DOHH2 (cell line): Measurements from ENCODE around the gene CD302.
A peak's percentile ranks its signal among the peaks of the same experiment; 100 is the strongest.

ENCODE experiments used
- H3F3A ChIP-seq: fragments of 200-600 bp; sonication (generic), shearing (Covaris generic); 2 replicates; pipeline ENCODE4 v1.6.0; 2016; ENCODE audit warnings: antibody characterized with exemption, mild to moderate bottlenecking; ENCODE audit not compliant: control insufficient read depth, insufficient read depth
- H3K27ac ChIP-seq: fragments of 200-600 bp; sonication (generic); 2 replicates; pipeline ENCODE4 v1.5.1; 2014; ENCODE audit warnings: low read depth, mild to moderate bottlenecking, low read length, moderate library complexity
- H3K27me3 ChIP-seq: fragments of 200-600 bp; sonication (generic); 2 replicates; pipeline ENCODE4 v1.6.1; 2014; ENCODE audit warnings: mild to moderate bottlenecking, low read length, mixed read lengths; ENCODE audit not compliant: control insufficient read depth
- H3K36me3 ChIP-seq: fragments of 200-600 bp; sonication (generic); 2 replicates; pipeline ENCODE4 v1.6.1; 2014; ENCODE audit warnings: mild to moderate bottlenecking, low read length, moderate library complexity, mixed read lengths; ENCODE audit not compliant: control insufficient read depth
- H3K4me1 ChIP-seq: fragments of 200-600 bp; sonication (generic); 2 replicates; pipeline ENCODE4 v1.6.1; 2014; ENCODE audit warnings: mild to moderate bottlenecking, low read length, mixed read lengths; ENCODE audit not compliant: control insufficient read depth
- H3K4me2 ChIP-seq: fragments of 200-600 bp; sonication (generic); 2 replicates; pipeline ENCODE4 v1.6.0; 2014; ENCODE audit warnings: mild to moderate bottlenecking, low read length, moderate library complexity
- H3K4me3 ChIP-seq: fragments of 200-600 bp; sonication (generic); 2 replicates; pipeline ENCODE4 v1.5.1; 2014; ENCODE audit warnings: mild to moderate bottlenecking, low read length, mixed read lengths
- H3K79me2 ChIP-seq: fragments of 200-600 bp; sonication (generic); 2 replicates; pipeline ENCODE4 v1.6.1; 2014; ENCODE audit warnings: mild to moderate bottlenecking, low read length, mixed read lengths; ENCODE audit not compliant: control insufficient read depth
- H3K9me2 ChIP-seq: fragments of 200-600 bp; sonication (generic); replicated peaks from 2 replicates; pipeline ENCODE4 v1.6.1; 2014; ENCODE audit warnings: mild to moderate bottlenecking, low read length, mixed read lengths; ENCODE audit not compliant: control insufficient read depth
- H3K9me3 ChIP-seq: fragments of 200-600 bp; sonication (generic); 2 replicates; pipeline ENCODE4 v1.6.1; 2014; ENCODE audit warnings: antibody characterized with exemption, low read length, mixed read lengths; ENCODE audit not compliant: control insufficient read depth, insufficient read depth
- H4K20me1 ChIP-seq: fragments of 200-600 bp; sonication (generic); 2 replicates; pipeline ENCODE4 v1.6.0; 2014; ENCODE audit warnings: low read depth, mild to moderate bottlenecking, antibody characterized with exemption, low read length, moderate library complexity; ENCODE audit not compliant: control insufficient read depth, insufficient read depth
- EZH2phosphoT487 ChIP-seq: fragments of 200-600 bp; sonication (generic); IDR thresholded peaks from 2 replicates; pipeline ENCODE4 v1.6.1; 2017; ENCODE audit warnings: borderline replicate concordance, mild to moderate bottlenecking, antibody characterized with exemption, low read length, moderate library complexity, mixed read lengths
- TF ChIP-seq, protein P1 (sequence below): fragments of 200-600 bp; sonication (generic); IDR thresholded peaks from one replicate; pipeline ENCODE4 v1.5.1; 2014; ENCODE audit warnings: antibody characterized with exemption, mild to moderate bottlenecking, low read depth, low read length; ENCODE audit not compliant: poor library complexity, severe bottlenecking

Gene CD302

DNA sequence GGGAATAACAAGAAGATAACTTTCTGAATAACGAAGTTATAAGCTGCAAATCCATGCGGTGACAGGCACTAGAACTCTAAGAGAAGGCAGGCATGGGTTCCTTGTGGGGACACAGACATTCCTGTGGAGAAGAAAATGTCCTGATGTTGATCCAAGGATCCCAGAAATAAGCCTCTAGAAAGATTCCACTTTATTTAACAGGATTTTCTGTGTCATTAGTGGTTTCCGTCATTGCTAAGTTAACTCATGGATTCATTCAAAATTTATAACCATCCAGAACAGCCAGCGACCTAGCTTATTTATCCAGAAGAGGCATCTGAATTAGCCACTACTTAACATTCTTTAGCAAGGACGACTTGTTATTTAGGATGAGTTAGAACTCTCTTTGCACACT is 10.0 kb upstream of the CD302 start:
- Histone ChIP-seq H3K9me3 (no peaks in the 10 kb centered on the region), H3K9me2 (no peaks in the 10 kb centered on the region), H3K79me2 (no peaks in the 10 kb centered on the region), H4K20me1 (no peaks in the 10 kb centered on the region), H3K4me3 (no peak overlapping the region), H3K4me2 (no peak overlapping the region), H3F3A (no peaks in the 10 kb centered on the region), H3K36me3 (no peaks in the 10 kb centered on the region), H3K27me3 (no peaks in the 10 kb centered on the region), H3K4me1 (no peaks in the 10 kb centered on the region), H3K27ac (no peak overlapping the region)
- TF ChIP-seq, protein P1, sequence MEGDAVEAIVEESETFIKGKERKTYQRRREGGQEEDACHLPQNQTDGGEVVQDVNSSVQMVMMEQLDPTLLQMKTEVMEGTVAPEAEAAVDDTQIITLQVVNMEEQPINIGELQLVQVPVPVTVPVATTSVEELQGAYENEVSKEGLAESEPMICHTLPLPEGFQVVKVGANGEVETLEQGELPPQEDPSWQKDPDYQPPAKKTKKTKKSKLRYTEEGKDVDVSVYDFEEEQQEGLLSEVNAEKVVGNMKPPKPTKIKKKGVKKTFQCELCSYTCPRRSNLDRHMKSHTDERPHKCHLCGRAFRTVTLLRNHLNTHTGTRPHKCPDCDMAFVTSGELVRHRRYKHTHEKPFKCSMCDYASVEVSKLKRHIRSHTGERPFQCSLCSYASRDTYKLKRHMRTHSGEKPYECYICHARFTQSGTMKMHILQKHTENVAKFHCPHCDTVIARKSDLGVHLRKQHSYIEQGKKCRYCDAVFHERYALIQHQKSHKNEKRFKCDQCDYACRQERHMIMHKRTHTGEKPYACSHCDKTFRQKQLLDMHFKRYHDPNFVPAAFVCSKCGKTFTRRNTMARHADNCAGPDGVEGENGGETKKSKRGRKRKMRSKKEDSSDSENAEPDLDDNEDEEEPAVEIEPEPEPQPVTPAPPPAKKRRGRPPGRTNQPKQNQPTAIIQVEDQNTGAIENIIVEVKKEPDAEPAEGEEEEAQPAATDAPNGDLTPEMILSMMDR: no peak
- no peak for TF ChIP-seq EZH2phosphoT487

DNA sequence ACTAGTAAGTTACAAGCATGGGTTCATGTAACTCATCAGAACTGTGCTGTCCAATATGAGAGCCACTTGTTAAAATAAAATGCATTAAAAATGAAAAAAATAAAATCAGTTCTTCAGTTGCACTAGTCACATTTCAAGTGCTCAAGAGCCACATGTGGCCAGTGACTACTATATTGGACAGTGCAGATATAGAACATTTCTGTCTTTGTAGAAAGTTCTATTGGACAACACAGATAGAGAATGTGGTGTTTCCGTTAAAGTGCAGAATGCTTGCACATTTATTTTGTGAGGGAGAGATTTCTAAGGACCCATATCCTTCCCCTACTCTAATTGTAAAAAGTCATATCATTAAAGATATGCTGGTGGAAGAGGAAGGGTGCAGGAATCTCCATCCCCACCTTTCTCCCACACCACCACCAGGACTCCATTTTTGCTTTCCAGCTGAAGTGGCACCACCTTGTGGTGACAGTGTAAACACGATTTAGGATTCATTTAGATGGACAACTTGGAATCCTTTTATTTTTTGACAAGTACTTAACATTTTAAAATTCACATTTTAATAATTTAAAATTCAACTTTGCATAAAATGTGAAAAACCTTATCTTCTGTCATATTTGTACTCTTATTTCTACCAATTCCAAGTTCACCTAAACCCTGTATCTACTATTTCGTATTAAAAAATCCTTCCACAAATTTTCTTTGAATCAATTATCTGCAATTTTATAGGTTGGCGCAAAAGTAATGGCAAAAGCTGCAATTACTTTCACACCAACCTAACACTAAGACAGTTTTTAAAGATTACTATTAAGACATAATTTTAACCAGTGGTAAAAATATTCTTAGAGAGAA is 9.4 kb upstream of the CD302 start:
- no peaks in the 10 kb centered on the region for H3K4me1 ChIP-seq
- H3K27me3 ChIP-seq: no peaks in the 10 kb centered on the region
- no peak overlapping the region for H3K27ac ChIP-seq
- H3K9me3 ChIP-seq: no peaks in the 10 kb centered on the region
- no peaks in the 10 kb centered on the region for H3K36me3 ChIP-seq
- TF ChIP-seq EZH2phosphoT487: no peak
- TF ChIP-seq, protein P1: peak; percentile 68
- H3K9me2 ChIP-seq: no peaks in the 10 kb centered on the region
- H3K4me2 ChIP-seq: no peak overlapping the region
- H3K79me2 ChIP-seq: no peaks in the 10 kb centered on the region
- H3F3A ChIP-seq: no peaks in the 10 kb centered on the region
- no peak overlapping the region for H3K4me3 ChIP-seq
- H4K20me1 ChIP-seq: no peaks in the 10 kb centered on the region

DNA sequence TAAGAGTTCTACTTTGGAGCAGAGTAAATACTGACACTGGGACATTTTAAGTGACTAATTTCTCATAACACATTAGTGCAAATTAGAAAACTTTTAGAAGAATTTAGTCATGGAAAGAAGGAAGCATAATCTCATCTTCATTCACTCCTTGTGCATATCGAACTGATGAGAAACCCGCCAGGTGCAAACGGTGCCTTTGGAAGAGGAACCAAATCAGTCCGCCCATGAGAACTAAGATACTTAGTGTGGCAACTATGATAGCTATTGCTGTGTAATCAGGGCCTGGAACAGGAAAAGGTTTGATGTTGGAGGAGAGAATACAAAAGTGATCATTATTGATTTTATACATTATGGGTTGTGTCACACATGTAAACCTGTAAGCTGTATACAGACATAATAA is 6.9 kb upstream of the CD302 start:
- H3K27me3 ChIP-seq: peaks cover under 1% of the 10 kb centered on the region; the same call in 1 of the 2 replicates
- no peak for TF ChIP-seq EZH2phosphoT487
- TF ChIP-seq, protein P1: no peak
- no peak overlapping the region for H3K27ac ChIP-seq
- no peak overlapping the region for H3K4me3 ChIP-seq
- no peaks in the 10 kb centered on the region for H3K9me2 ChIP-seq
- H3K9me3 ChIP-seq: no peaks in the 10 kb centered on the region
- H3K4me1 ChIP-seq: peaks cover 7% of the 10 kb centered on the region; the same call in 1 of the 2 replicates
- no peaks in the 10 kb centered on the region for H3K36me3 ChIP-seq
- H3K79me2 ChIP-seq: no peaks in the 10 kb centered on the region
- no peaks in the 10 kb centered on the region for H4K20me1 ChIP-seq
- H3F3A ChIP-seq: no peaks in the 10 kb centered on the region
- no peak overlapping the region for H3K4me2 ChIP-seq
